Heart left ventricle (tissue), 16 donors: Measurements from ENCODE around the gene LRP1-AS. TPM values are rescaled to one million over a fixed set of nuclear protein-coding genes. Genes with fewer than 3 reads are reported as not detected.
"Not testable (repeated sequence)": the region's sequence is repeated elsewhere in the genome, so short reads cannot be mapped to it uniquely, and the experiment has no call there.

Experiments used
- ATAC-seq, 4 donors: fragments of 200-7000 bp; cut with Tn5 transposase; one replicate each; pipeline ENCODE4 v1.9.1; 2020 to 2022; ENCODE audit warnings: moderate library complexity in 4 of 4, mild to moderate bottlenecking in 3 of 4, moderate number of reproducible peaks in 1 of 4
- DNase-seq, 5 donors: peaks; one replicate each; pipeline ENCODE4 v3.0.0-alpha.2; 2020
- H3K27ac ChIP-seq, 12 donors: fragments of 200-600 bp; sonication (generic) in 4 of 12; one replicate each; pipeline versions ENCODE4 v1.5.0 to v1.8.0; 2016 to 2022; ENCODE audit warnings: mild to moderate bottlenecking in 2 of 12
- H3K27me3 ChIP-seq, 9 donors: fragments of 200-600 bp; sonication (generic) in 2 of 9; one replicate each; pipeline versions ENCODE4 v1.5.1 to v1.8.0; 2016 to 2022; ENCODE audit warnings: mild to moderate bottlenecking in 3 of 9
- H3K36me3 ChIP-seq, 9 donors: fragments of 200-600 bp; sonication (generic) in 2 of 9; one replicate each; pipeline versions ENCODE4 v1.5.0 to v1.8.0; 2018 to 2022; ENCODE audit warnings: mild to moderate bottlenecking in 2 of 9
- H3K4me1 ChIP-seq, 12 donors: fragments of 200-600 bp; sonication (generic) in 4 of 12; one replicate each; pipeline versions ENCODE4 v1.5.0 to v1.8.0; 2016 to 2022; ENCODE audit warnings: mild to moderate bottlenecking in 3 of 12
- H3K4me3 ChIP-seq, 12 donors: fragments of 200-600 bp; sonication (generic) in 4 of 12; one replicate each; pipeline versions ENCODE4 v1.5.0 to v1.8.0; 2017 to 2022; ENCODE audit warnings: mild to moderate bottlenecking in 9 of 12, moderate library complexity in 4 of 12
- H3K9me3 ChIP-seq, 12 donors: fragments of 200-600 bp; sonication (generic) in 4 of 12; one replicate each; pipeline versions ENCODE4 v1.5.0 to v1.8.0; 2016 to 2022; ENCODE audit warnings: mild to moderate bottlenecking in 1 of 12
- POLR2A ChIP-seq, 2 donors: fragments of 450-650 bp; IDR thresholded peaks; one replicate each; pipeline ENCODE4 v1.6.1; 2017; ENCODE audit warnings: antibody characterized with exemption in 2 of 2, mild to moderate bottlenecking in 2 of 2, moderate library complexity in 2 of 2
- WGBS, 4 donors: extraction: QIAGEN DNeasy Blood & Tissue Kit in 2 of 4; methylation state at CpG; one replicate each; pipeline versions ENCODE4 v1.1.5 to v1.1.7; 2013 to 2018; 5-methylcytosine and 5-hydroxymethylcytosine counted together
- intact Hi-C, 10 donors: fragments of 100-400 bp; cut with DNase I; formaldehyde crosslinking; loops; one replicate each; pipeline versions ENCODE4 v1.11.1 to v1.14.2; 2022
- polyA plus RNA-seq, 2 donors: library from polyadenylated mRNA; stranded (reverse); fragments of 200-250 nt; gene quantifications; one replicate each; pipeline ENCODE4 v1.2.3, GENCODE V29; 2013
- total RNA-seq, 9 donors: library from RNA; depleted of rRNA in 2 of 9; stranded (reverse); fragments of >200 nt in 2 of 9; fragmentation: NEBNext Ultra II Directional in 3 of 9; extraction: Animal tissue kit (Norgen Biotek cat#: 25700) in 3 of 9; gene quantifications; one replicate each; pipeline versions ENCODE4 v1.1.0 to v1.2.4, GENCODE V29; 2016 to 2023
- TF ChIP-seq, protein P1 (sequence below), 12 donors: fragments of 200-600 bp; sonication (generic) in 4 of 12; IDR thresholded peaks; one replicate each; pipeline versions ENCODE4 v1.5.0 to v1.8.0; 2018 to 2022; ENCODE audit warnings: antibody characterized with exemption in 12 of 12, mild to moderate bottlenecking in 5 of 12
- donor health status: ischemic (EF 13 %, LVEDD 7.1; RV severe dilation, severe dysfunction).
- donor health status: healthy with polysubstance abuse.
- donor health status: DM: no; HTN: yes; CAD: no.
- donor health status: DM: no; HTN: no; CAD: no.
- donor health status: ischemic (EF 25% LVEDD 6.9; RV normal size, moderate dysfunction).
- donor health status: ischemic (EF 25% LVEDD 5.7; RV mildly dilated, moderate dysfunction).
- donor health status: healthy.
- donor health status: DM: yes; HTN: yes; CAD: no.
- donor health status: ischemic (EF 35%, LVEDD 5.7; RV mildly dilated, moderate dysfunction).
- donor health status: nonischemic (EF 11% LVEDD 7.7; RV severe dilation, severe dysfunction).
- donor health status: DM: yes; HTN: yes; CAD: no.
- donor health status: PGD.
- donor health status: ischemic (EF 29% LVEDD 5.4; RV normal size, mild dysfunction).
- donor health status: nonischemic (EF 23%, LVEDD 6.1; RV moderate dilation, normal function).

The LRP1-AS gene
- total and polyA plus RNA-seq, 11 donors: not detected

- 55 to 71% (median 61%) methylated on average over 7 of the region's 7 CpGs for WGBS, 4 donors
- no peaks in the 10 kb centered on the region for H3K27me3 ChIP-seq
- DNase-seq (no peak), ATAC-seq (no peak)
- intact Hi-C loops: loop anchor here in 3 of 10 donors (2.0 to 5.0 kb wide), 4 partner anchors 50 to 111 kb away; a partner anchor contains a TSS
- H3K4me1 ChIP-seq: peaks cover 0 to 35% (median 22%) of the 10 kb centered on the region in 12 donors
- TF ChIP-seq, protein P1, sequence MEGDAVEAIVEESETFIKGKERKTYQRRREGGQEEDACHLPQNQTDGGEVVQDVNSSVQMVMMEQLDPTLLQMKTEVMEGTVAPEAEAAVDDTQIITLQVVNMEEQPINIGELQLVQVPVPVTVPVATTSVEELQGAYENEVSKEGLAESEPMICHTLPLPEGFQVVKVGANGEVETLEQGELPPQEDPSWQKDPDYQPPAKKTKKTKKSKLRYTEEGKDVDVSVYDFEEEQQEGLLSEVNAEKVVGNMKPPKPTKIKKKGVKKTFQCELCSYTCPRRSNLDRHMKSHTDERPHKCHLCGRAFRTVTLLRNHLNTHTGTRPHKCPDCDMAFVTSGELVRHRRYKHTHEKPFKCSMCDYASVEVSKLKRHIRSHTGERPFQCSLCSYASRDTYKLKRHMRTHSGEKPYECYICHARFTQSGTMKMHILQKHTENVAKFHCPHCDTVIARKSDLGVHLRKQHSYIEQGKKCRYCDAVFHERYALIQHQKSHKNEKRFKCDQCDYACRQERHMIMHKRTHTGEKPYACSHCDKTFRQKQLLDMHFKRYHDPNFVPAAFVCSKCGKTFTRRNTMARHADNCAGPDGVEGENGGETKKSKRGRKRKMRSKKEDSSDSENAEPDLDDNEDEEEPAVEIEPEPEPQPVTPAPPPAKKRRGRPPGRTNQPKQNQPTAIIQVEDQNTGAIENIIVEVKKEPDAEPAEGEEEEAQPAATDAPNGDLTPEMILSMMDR (IDR thresholded peaks at IDR 0.05): no peak
- TF ChIP-seq POLR2A (IDR thresholded peaks at IDR 0.05): no peak
- H3K9me3 ChIP-seq: no peaks in the 10 kb centered on the region
- peaks cover 0 to 2% (median 0%) of the 10 kb centered on the region in 9 donors for H3K36me3 ChIP-seq
- peak overlapping the region in 5 of 12 donors; percentile 69 to 94 (median 78) for H3K4me3 ChIP-seq
- H3K27ac ChIP-seq: peak overlapping the region in 11 of 12 donors; percentile 92 to 100 (median 98)
Observed at GRCh38 chr12:57126561-57126960, 20.9 kb downstream of the LRP1-AS start.

DNA sequence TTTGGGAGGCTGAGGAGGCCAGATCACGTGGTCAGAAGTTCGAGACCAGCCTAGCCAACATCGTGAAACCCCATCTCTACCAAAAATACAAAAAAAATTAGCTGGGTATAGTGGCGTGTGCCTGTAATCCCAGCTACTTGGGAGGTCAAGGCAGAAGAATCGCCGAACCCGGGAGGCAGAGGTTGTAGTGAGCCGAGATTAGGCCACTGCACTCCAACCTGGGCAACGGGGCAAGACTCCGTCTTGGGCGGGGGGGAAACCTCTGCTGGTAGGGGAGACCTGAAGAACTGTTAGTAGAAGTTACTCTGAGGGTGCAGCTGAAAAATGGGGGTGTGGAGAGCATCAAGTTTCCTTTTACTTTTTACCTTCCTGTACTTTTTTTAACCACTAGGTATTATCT, 21.4 kb downstream of the LRP1-AS start:
- Histone ChIP-seq H3K4me1 (peaks cover 0 to 31% (median 18%) of the 10 kb centered on the region in 12 donors), H3K36me3 (no peaks in the 10 kb centered on the region), H3K4me3 (no peak overlapping the region), H3K27ac (peak overlapping the region in 2 of 12 donors; percentile 4 to 94), H3K27me3 (no peaks in the 10 kb centered on the region), H3K9me3 (no peaks in the 10 kb centered on the region)
- 93 to 97% (median 93%) methylated on average over 11 of the region's 11 CpGs for WGBS, 4 donors
- ATAC-seq (no peak), DNase-seq (no peak)
- TF ChIP-seq, protein P1 (IDR thresholded peaks at IDR 0.05): no peak
- no peak for TF ChIP-seq POLR2A (IDR thresholded peaks at IDR 0.05)
- intact Hi-C loops: loop anchor here in 3 of 10 donors (2.0 to 5.0 kb wide), 4 partner anchors 51 to 111 kb away; a partner anchor contains a TSS

DNA sequence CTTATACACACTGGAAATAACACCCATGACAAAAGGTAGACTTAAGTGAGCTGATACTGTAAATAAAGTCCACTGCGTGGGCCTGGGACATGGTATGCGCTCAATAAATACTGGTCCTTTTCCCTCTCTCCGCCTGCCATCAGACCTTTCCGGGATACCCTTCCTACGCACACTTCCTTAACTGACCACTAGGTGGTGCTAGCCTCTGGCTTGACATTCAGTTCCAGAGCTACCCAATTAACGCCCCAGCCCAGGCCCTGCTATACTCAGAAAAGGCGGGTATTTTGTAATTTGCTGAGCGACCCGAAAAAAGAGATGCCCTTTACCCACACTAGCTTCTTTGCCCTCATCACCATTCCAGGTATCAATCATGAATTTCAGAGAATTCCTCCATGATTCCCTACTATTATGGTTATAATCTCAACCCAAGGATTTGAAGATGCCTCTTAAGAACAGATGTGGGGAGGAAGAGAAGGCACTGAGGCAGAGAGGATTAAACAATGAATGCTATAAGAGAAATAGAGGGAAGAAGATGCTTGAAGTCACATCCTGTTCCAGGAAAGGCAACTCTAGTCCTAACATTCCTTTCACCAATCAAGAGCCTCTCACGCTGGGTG, 23.1 kb downstream of the LRP1-AS start:
- H3K36me3 ChIP-seq: no peaks in the 10 kb centered on the region
- TF ChIP-seq, protein P1 (IDR thresholded peaks at IDR 0.05): peak; percentile 91 to 100 (median 97)
- TF ChIP-seq POLR2A (IDR thresholded peaks at IDR 0.05): no peak
- ATAC-seq: peak in 3 of 4 donors; percentile 27 to 48 (median 30)

DNA sequence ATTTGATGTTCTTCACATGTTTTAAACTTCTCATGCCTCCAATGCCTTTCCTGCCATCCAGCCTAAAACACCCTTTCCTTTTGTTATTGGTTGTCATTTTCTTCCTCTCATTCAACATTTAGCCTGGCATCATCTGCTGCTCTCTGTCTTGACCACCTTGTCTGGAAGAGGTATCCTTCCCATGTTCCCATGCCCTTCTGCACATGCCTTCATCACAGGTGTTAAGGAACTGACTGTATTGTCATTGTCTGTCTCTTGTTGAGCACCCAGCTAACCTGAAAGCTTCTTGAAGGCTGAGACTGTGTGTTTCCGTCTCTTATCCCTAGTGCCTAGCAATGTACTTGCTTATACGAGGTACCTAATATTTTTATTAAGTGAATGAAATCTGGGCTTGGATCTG, 23.6 kb downstream of the LRP1-AS start:
- H3K4me3 ChIP-seq: no peak overlapping the region
- no peak for TF ChIP-seq POLR2A (IDR thresholded peaks at IDR 0.05)
- TF ChIP-seq, protein P1 (IDR thresholded peaks at IDR 0.05): no peak
- ATAC-seq (no peak), DNase-seq (no peak)
- 38 to 45% (median 42%) methylated on average over 2 of the region's 2 CpGs for WGBS, 4 donors
- no peaks in the 10 kb centered on the region for H3K36me3 ChIP-seq
- H3K27me3 ChIP-seq: no peaks in the 10 kb centered on the region
- intact Hi-C loops: loop anchor here in 8 of 10 donors (1.0 to 2.0 kb wide), 5 partner anchors 49 to 59 kb away; no protein-coding TSS in a partner anchor
- H3K4me1 ChIP-seq: peaks cover 0 to 19% (median 8%) of the 10 kb centered on the region in 12 donors
- no peak overlapping the region for H3K27ac ChIP-seq
- no peaks in the 10 kb centered on the region for H3K9me3 ChIP-seq

More for the DNA sequence above, 23.1 kb downstream of the LRP1-AS start:
- peak in 4 of 5 donors; percentile 65 to 78 (median 74) for DNase-seq
- Histone ChIP-seq H3K27me3 (no peaks in the 10 kb centered on the region), H3K4me3 (no peak overlapping the region), H3K4me1 (peaks cover 0 to 20% (median 6%) of the 10 kb centered on the region in 12 donors), H3K27ac (no peak overlapping the region), H3K9me3 (no peaks in the 10 kb centered on the region)
- intact Hi-C loops: loop anchor here in 8 of 10 donors (1.0 to 2.0 kb wide), 5 partner anchors 48 to 59 kb away; no protein-coding TSS in a partner anchor
- 16 to 20% (median 17%) methylated on average over 10 of the region's 10 CpGs for WGBS, 4 donors

GRCh38 chr12:57120718-57121117, 26.7 kb downstream of the LRP1-AS start:
- 92 to 97% (median 94%) methylated on average over 11 of the region's 11 CpGs for WGBS, 4 donors
- ATAC-seq, DNase-seq, H3K27me3 ChIP-seq, H3K27ac ChIP-seq, H3K4me3 ChIP-seq, H3K36me3 ChIP-seq, H3K9me3 ChIP-seq, intact Hi-C loops: not testable (repeated sequence)
- H3K4me1 ChIP-seq: peaks cover 0 to 18% (median 0%) of the 10 kb centered on the region in 12 donors
